T-helper 1 cell treated with Interleukin-12 subunit alpha and Interleukin-12 subunit beta and Interleukin-4 antibody, amounts not matched to agents 30 μg/mL and 1 μg/mL, for 36 hours (primary cell): ENCODE measurements around the gene TSPAN14.

Experiments used
- H3K27ac Mint-ChIP-seq: one replicate; pipeline ENCODE4 v1.8.0; 2021; ENCODE audit warnings: mild to moderate bottlenecking, mixed read lengths
- H3K27me3 Mint-ChIP-seq: one replicate; pipeline ENCODE4 v1.8.0; 2021; ENCODE audit warnings: low read depth, mixed read lengths
- H3K36me3 Mint-ChIP-seq: one replicate; pipeline ENCODE4 v1.8.0; 2021; ENCODE audit warnings: low read depth, mixed read lengths
- H3K4me1 Mint-ChIP-seq: one replicate; pipeline ENCODE4 v1.8.0; 2021; ENCODE audit warnings: low read depth, mixed read lengths
- H3K4me3 Mint-ChIP-seq: one replicate; pipeline ENCODE4 v1.8.0; 2021; ENCODE audit warnings: mild to moderate bottlenecking, moderate library complexity, mixed read lengths
- H3K9me3 Mint-ChIP-seq: one replicate; pipeline ENCODE4 v1.8.0; 2021; ENCODE audit warnings: mixed read lengths

Gene TSPAN14

GRCh38 chr10:80455461-80456349 lies 1.6 kb downstream of the TSPAN14 start:
- no peaks in the 10 kb centered on the region for H3K27me3 Mint-ChIP-seq
- peak overlapping the region; percentile 98 for H3K4me3 Mint-ChIP-seq
- peak overlapping the region; percentile 87 for H3K27ac Mint-ChIP-seq
- no peaks in the 10 kb centered on the region for H3K9me3 Mint-ChIP-seq
- H3K36me3 Mint-ChIP-seq = peaks cover 32% of the 10 kb centered on the region
- H3K4me1 Mint-ChIP-seq = peaks cover 48% of the 10 kb centered on the region

- no peaks in the 10 kb centered on the region for H3K9me3 Mint-ChIP-seq
- H3K27ac Mint-ChIP-seq = peak overlapping the region; percentile 87
- H3K4me3 Mint-ChIP-seq = peak overlapping the region; percentile 98
- H3K4me1 Mint-ChIP-seq = peaks cover 66% of the 10 kb centered on the region
- no peaks in the 10 kb centered on the region for H3K27me3 Mint-ChIP-seq
- peaks cover 47% of the 10 kb centered on the region for H3K36me3 Mint-ChIP-seq
Measured at GRCh38 chr10:80457554-80458262, 3.6 kb downstream of the TSPAN14 start.

- Mint-ChIP-seq H3K27me3 (no peaks in the 10 kb centered on the region), H3K9me3 (no peaks in the 10 kb centered on the region), H3K36me3 (peaks cover 49% of the 10 kb centered on the region), H3K4me1 (peaks cover 70% of the 10 kb centered on the region), H3K4me3 (peak overlapping the region; percentile 98), H3K27ac (peak overlapping the region; percentile 87)
Measured at GRCh38 chr10:80458263-80458625, 4.1 kb downstream of the TSPAN14 start.

GRCh38 chr10:80458638-80459037 lies 4.5 kb downstream of the TSPAN14 start:
- Mint-ChIP-seq H3K4me3 (peak overlapping the region; percentile 98), H3K27ac (peak overlapping the region; percentile 87), H3K9me3 (no peaks in the 10 kb centered on the region), H3K36me3 (peaks cover 53% of the 10 kb centered on the region), H3K4me1 (peaks cover 70% of the 10 kb centered on the region), H3K27me3 (no peaks in the 10 kb centered on the region)

GRCh38 chr10:80459047-80459865 lies 5.1 kb downstream of the TSPAN14 start:
- Mint-ChIP-seq H3K4me3 (peak overlapping the region; percentile 98), H3K36me3 (peaks cover 53% of the 10 kb centered on the region), H3K4me1 (peaks cover 75% of the 10 kb centered on the region), H3K9me3 (no peaks in the 10 kb centered on the region), H3K27ac (peak overlapping the region; percentile 87), H3K27me3 (no peaks in the 10 kb centered on the region)

- H3K27ac Mint-ChIP-seq = peak overlapping the region; percentile 87
- H3K4me3 Mint-ChIP-seq = peak overlapping the region; percentile 98
- H3K27me3 Mint-ChIP-seq = no peaks in the 10 kb centered on the region
- peaks cover 50% of the 10 kb centered on the region for H3K36me3 Mint-ChIP-seq
- H3K9me3 Mint-ChIP-seq = no peaks in the 10 kb centered on the region
- H3K4me1 Mint-ChIP-seq = peaks cover 82% of the 10 kb centered on the region
Measured at GRCh38 chr10:80460399-80461207, 6.5 kb downstream of the TSPAN14 start.

- Mint-ChIP-seq H3K9me3 (no peaks in the 10 kb centered on the region), H3K4me3 (peak overlapping the region; percentile 98), H3K36me3 (peaks cover 45% of the 10 kb centered on the region), H3K27me3 (no peaks in the 10 kb centered on the region), H3K27ac (peak overlapping the region; percentile 87), H3K4me1 (peaks cover 81% of the 10 kb centered on the region)
Measured at GRCh38 chr10:80461208-80462183, 7.4 kb downstream of the TSPAN14 start.

GRCh38 chr10:80462299-80462980 lies 8.3 kb downstream of the TSPAN14 start:
- peaks cover 87% of the 10 kb centered on the region for H3K4me1 Mint-ChIP-seq
- H3K4me3 Mint-ChIP-seq = peak overlapping the region; percentile 43
- H3K9me3 Mint-ChIP-seq = no peaks in the 10 kb centered on the region
- H3K27me3 Mint-ChIP-seq = no peaks in the 10 kb centered on the region
- H3K27ac Mint-ChIP-seq = peak overlapping the region; percentile 60
- H3K36me3 Mint-ChIP-seq = peaks cover 47% of the 10 kb centered on the region

GRCh38 chr10:80462981-80463741 lies 9.1 kb downstream of the TSPAN14 start:
- H3K4me3 Mint-ChIP-seq = peak overlapping the region; percentile 76
- H3K27ac Mint-ChIP-seq = peak overlapping the region; percentile 78
- no peaks in the 10 kb centered on the region for H3K27me3 Mint-ChIP-seq
- H3K9me3 Mint-ChIP-seq = no peaks in the 10 kb centered on the region
- H3K36me3 Mint-ChIP-seq = peaks cover 43% of the 10 kb centered on the region
- peaks cover 87% of the 10 kb centered on the region for H3K4me1 Mint-ChIP-seq

GRCh38 chr10:80463868-80464267 lies 9.8 kb downstream of the TSPAN14 start:
- Mint-ChIP-seq H3K36me3 (peaks cover 41% of the 10 kb centered on the region), H3K4me3 (peak overlapping the region; percentile 76), H3K4me1 (peaks cover 85% of the 10 kb centered on the region), H3K27ac (peak overlapping the region; percentile 78), H3K27me3 (no peaks in the 10 kb centered on the region), H3K9me3 (no peaks in the 10 kb centered on the region)

GRCh38 chr10:80464557-80465450 lies 10.7 kb downstream of the TSPAN14 start:
- Mint-ChIP-seq H3K27ac (peak overlapping the region; percentile 78), H3K9me3 (no peaks in the 10 kb centered on the region), H3K4me1 (peaks cover 86% of the 10 kb centered on the region), H3K4me3 (peak overlapping the region; percentile 76), H3K36me3 (peaks cover 44% of the 10 kb centered on the region), H3K27me3 (no peaks in the 10 kb centered on the region)
